ENCODE data around the gene KRT10.
A peak's percentile ranks its signal among the peaks of the same experiment; 100 is the strongest.
"Not testable (repeated sequence)": the region's sequence is repeated elsewhere in the genome, so short reads cannot be mapped to it uniquely, and the experiment has no call there.

Gene KRT10

DNA sequence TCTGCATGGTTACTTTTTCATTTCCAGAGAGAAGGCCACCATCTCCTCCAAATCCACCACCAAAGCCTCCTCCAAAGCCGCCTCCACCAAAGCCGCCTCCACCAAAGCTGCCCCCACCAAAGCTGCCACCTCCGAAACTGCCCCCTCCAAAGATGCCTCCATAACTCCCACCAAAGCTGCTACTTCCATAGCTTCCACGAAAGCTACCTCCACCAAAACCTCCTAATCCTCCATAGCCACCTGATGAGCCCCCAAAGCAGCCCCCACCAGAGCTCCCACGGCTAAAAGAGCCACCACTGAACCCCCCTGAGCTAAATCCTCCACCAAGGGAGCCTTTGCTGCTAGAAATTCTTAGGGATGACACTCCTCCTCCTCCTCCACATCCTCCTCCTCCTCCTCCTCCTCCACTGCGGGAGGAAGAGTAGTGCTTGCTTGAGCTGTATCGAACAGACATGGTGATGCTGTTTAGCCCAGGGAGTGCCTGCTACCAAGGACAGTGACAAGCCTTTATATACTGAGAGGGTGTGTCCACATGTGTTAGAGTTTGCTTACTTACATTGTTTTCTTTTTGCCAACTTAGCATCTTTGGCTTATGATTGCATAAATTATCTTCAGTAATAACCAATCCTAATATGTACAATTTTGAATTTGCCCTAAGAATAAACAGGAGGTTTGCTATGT is at the start of gene KRT10:
TSS of gene KRT10 (minus strand) at position 483 of the 681 bp plus-strand sequence. CDS start at position 454, 29 bp downstream.
- no peak for TF ChIP-seq JUND (IDR thresholded peaks at IDR 0.05; ENCODE audit: low read depth)
- no peak for DNase-seq (ENCODE audit: low read depth in 1 of 2, low spot score in 1 of 2)
- in situ Hi-C loops (cut with HindIII; ENCODE audit: low pct_unique_long_range_greater_than_20kb, low sequenced_read_pairs), result no loop called here

DNA sequence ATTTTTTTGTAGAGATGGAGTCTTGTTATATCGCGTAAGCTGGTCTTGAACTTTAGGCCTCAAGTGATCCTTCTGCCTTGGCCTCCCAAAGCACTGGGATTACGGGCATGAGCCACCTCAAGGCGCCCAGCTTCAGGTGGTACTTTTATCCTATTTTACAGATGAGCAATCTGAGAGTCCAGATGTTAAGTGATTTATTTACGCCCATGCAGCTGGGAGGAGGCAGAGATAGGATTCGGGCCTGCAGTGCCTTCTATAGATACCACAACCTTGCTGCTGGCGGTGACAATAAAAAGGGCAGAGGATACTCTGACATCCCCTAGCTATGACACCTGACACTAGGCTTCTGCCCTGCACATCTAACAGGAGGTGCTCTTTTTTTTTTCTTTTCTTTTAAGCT is 48.9 kb upstream of the KRT10 start:
- in situ Hi-C loops (cut with HindIII; ENCODE audit: low pct_unique_long_range_greater_than_20kb, low sequenced_read_pairs), result no loop called here

DNA sequence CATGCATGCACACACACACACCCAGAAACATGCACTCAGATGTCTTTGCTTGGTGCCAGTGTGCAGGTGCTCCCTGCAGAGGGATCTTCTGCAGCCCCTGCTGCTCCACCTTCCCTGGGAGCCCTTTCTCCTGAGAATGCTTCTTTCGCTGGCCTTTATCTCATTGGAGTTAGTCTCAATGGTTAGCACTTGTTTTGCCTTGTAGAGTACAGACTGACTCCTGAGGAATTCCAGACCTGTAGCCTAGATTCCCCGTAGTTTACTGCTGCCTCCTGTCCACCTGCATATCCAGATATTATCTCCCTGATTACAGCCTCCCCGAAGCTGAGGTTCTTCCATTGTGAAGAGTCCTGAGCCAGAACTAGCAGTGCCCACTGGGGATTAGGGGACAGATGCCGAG is 47.7 kb upstream of the KRT10 start:
- in situ Hi-C loops (cut with HindIII; ENCODE audit: low pct_unique_long_range_greater_than_20kb, low sequenced_read_pairs), result no loop called here
- no peak for DNase-seq (ENCODE audit: low read depth in 1 of 2, low spot score in 1 of 2)
- TF ChIP-seq JUND (IDR thresholded peaks at IDR 0.05; ENCODE audit: low read depth), result no peak

More for the DNA sequence above, 48.9 kb upstream of the KRT10 start:
- TF ChIP-seq JUND (IDR thresholded peaks at IDR 0.05; ENCODE audit: low read depth), result no peak
- DNase-seq (ENCODE audit: low read depth in 1 of 2, low spot score in 1 of 2), result no peak

GRCh38 chr17:40866838-40867237 is 44.4 kb upstream of the KRT10 start, which contains the start of gene KRT12:
KRT12 (minus strand) TSS chr17:40867223; CDS start chr17:40867186, 37 bp downstream.
- TF ChIP-seq JUND (IDR thresholded peaks at IDR 0.05; ENCODE audit: low read depth), result no peak
- DNase-seq (ENCODE audit: low read depth in 1 of 2, low spot score in 1 of 2), result no peak
- in situ Hi-C loops (cut with HindIII; ENCODE audit: low pct_unique_long_range_greater_than_20kb, low sequenced_read_pairs), result no loop called here

DNA sequence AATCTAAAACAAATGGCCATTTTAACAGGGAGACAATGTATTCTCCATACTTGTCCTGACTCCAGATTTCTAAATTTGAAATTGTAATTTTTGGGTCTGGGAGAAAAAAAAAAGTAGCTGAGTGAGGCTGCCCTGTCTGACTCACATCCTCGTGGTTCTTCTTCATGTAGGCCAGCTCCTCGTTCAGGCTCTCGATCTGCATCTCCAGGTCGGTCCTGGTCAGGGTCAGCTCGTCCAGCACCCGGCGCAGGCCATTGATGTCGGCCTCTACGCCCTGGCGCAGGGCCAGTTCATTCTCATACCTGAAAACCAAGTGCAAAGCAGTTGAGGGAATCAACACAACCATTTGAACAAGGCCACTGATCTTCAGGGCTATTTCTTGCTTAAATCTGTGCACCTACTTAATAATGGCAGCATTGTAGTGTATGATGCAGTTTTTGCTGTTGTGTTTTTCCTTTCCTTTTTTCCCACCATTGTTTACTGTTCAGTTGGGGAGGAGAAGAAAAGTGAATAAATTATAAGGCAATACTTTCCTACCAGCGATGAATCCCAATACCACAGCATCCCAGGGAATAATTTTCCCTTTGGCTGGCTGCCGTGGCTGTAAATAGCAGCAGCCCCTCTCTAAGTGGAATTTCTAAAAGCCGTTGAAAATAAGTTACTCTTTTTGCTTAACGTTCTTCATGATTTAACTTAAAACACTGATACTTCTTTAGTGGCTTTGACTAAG is 42.4 kb upstream of the KRT10 start:
- no peak for TF ChIP-seq JUND (IDR thresholded peaks at IDR 0.05; ENCODE audit: low read depth)
- in situ Hi-C loops (cut with HindIII; ENCODE audit: low pct_unique_long_range_greater_than_20kb, low sequenced_read_pairs), result no loop called here
- no peak for DNase-seq (ENCODE audit: low read depth in 1 of 2, low spot score in 1 of 2)

DNA sequence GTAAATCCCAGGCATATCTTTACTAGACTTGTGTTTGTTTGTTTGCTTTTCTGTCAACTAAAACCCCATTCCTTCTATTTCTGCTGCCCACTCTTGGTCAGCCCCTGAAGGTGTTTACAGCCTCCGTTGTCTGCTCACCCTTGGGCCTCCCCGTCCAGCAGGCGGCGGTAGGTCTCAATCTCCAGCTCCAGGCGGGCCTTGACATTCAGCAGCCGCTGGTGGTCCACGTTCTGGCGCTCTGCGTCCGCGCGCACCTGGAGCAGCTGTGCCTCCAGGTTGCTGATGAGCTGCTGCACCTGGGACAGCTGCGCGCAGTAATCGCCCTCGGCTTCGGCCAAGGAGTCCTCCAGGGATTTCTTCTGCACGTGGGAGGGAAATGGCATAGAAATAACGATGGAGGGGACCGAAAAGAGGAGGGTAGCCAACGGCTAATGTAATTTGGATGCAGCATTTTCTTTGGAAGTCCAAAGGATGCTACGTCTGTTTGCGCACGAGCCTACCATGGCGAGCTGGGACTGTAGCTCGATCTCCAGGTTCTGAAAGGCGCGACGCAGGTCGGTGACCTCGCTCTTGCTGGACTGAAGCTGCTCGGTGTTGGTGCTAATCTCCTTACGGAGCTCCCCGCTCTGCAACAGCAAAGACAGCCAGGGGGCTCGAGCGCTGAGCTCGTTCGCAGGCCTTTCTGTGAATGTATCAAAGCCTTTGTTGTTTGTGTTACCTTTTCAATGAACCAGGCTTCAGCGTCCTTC is 40.7 kb upstream of the KRT10 start:
- DNase-seq (ENCODE audit: low read depth in 1 of 2, low spot score in 1 of 2), result no peak
- in situ Hi-C loops (cut with HindIII; ENCODE audit: low pct_unique_long_range_greater_than_20kb, low sequenced_read_pairs), result no loop called here

GRCh38 chr17:40859536-40859935 is 37.1 kb upstream of the KRT10 start:
- DNase-seq (ENCODE audit: low read depth in 1 of 2, low spot score in 1 of 2), result no peak
- in situ Hi-C loops (cut with HindIII; ENCODE audit: low pct_unique_long_range_greater_than_20kb, low sequenced_read_pairs), result no loop called here
- no peak for TF ChIP-seq JUND (IDR thresholded peaks at IDR 0.05; ENCODE audit: low read depth)

More for the DNA sequence above, 40.7 kb upstream of the KRT10 start:
- no peak for TF ChIP-seq JUND (IDR thresholded peaks at IDR 0.05; ENCODE audit: low read depth)

GRCh38 chr17:40858667-40859066 is 36.3 kb upstream of the KRT10 start:
- DNase-seq (ENCODE audit: low read depth in 1 of 2, low spot score in 1 of 2), result peak in 1 of 2 experiments; percentile 69
- in situ Hi-C loops (cut with HindIII; ENCODE audit: low pct_unique_long_range_greater_than_20kb, low sequenced_read_pairs), result not testable (repeated sequence)

DNA sequence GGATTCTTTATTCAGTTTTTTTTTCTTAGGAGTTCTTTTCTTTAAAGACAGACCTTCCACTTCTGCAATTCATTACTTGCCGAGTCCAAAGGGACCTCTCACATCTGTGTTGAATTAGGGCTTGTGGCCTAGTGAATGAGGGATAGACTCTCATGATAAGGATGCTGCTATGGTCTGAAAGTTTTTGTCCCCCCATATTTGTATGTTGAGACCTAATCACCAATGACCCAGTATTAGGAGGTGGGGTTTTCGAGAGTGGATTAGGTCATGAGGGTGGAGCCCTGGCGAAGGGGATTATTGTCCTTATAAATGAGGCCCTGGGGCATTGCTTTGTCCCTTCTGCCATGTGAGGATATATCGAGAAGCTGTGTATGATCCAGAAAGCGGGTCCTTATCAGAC is 35.1 kb upstream of the KRT10 start:
- no peak for TF ChIP-seq JUND (IDR thresholded peaks at IDR 0.05; ENCODE audit: low read depth)

DNA sequence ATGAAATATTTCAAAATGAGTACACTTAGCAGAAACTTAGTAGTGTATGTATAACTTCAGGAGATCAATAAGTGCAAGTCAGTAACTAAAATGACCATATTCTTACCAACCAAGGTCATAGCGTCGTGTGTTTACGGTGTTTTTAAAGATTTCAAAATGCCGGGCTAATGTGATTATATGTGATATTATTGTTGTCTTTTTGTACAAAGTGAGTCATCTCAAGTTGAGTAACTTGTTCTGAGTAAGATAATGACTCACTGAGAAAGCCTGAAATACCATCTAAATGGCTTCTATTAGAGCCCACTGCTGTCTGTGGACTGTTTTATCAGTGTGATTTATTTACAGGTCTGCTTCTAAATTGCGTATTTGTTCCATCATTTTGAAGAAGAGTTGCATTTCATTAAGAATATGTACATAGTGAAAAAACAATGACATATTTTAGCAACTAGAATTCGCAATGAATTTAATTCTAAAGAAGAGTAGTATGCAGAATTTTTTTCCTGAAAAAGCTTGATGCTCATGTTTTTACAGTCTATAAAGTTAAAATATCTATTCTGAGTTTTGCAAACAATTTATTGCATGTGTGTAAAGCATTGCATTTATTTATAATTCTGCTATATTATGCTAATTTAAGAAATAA is 31.9 kb upstream of the KRT10 start:
- in situ Hi-C loops (cut with HindIII; ENCODE audit: low pct_unique_long_range_greater_than_20kb, low sequenced_read_pairs), result no loop called here
- no peak for DNase-seq (ENCODE audit: low read depth in 1 of 2, low spot score in 1 of 2)

More for the DNA sequence above, 35.1 kb upstream of the KRT10 start:
- in situ Hi-C loops (cut with HindIII; ENCODE audit: low pct_unique_long_range_greater_than_20kb, low sequenced_read_pairs), result no loop called here
- DNase-seq (ENCODE audit: low read depth in 1 of 2, low spot score in 1 of 2), result no peak

DNA sequence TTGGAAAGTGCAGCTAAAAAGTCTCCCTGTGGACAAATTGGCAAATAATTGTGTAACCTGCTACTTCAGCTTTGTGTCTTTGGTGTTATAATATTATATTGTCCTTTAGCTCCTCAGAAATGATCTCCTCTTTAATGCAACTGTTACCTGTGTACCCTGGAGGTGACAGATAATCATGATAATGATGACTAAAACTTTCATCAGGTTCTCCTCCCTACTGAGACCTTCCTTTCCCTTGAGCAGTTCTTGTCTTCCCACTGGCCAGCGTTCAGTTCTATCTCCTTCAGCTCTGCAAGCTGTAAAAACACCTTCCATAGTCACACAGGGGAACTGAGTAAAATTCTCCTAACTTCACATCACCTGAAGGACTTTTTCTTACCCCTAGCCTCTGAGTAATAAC is 29.9 kb upstream of the KRT10 start:
- DNase-seq (ENCODE audit: low read depth in 1 of 2, low spot score in 1 of 2), result no peak
- TF ChIP-seq JUND (IDR thresholded peaks at IDR 0.05; ENCODE audit: low read depth), result no peak
- in situ Hi-C loops (cut with HindIII; ENCODE audit: low pct_unique_long_range_greater_than_20kb, low sequenced_read_pairs), result no loop called here

More for the DNA sequence above, 31.9 kb upstream of the KRT10 start:
- no peak for TF ChIP-seq JUND (IDR thresholded peaks at IDR 0.05; ENCODE audit: low read depth)

- no peak for DNase-seq (ENCODE audit: low read depth in 1 of 2, low spot score in 1 of 2)
- in situ Hi-C loops (cut with HindIII; ENCODE audit: low pct_unique_long_range_greater_than_20kb, low sequenced_read_pairs), result no loop called here
- TF ChIP-seq JUND (IDR thresholded peaks at IDR 0.05; ENCODE audit: low read depth), result no peak
Observed at GRCh38 chr17:40850293-40850972, 28.0 kb upstream of the KRT10 start.

All from T47D (cell line).